Lower lobe of right lung (tissue), 2 donors: ENCODE data around the gene NGEF. TPM values are rescaled to one million over a fixed set of nuclear protein-coding genes. Genes with fewer than 3 reads are reported as not detected.

Experiments used
- ATAC-seq, 2 donors: fragments of 200-7000 bp; cut with Tn5 transposase; one replicate each; pipeline ENCODE4 v1.9.1; 2020 to 2022; ENCODE audit warnings: mild to moderate bottlenecking in 2 of 2, moderate library complexity in 2 of 2
- DNase-seq: peaks from one replicate; pipeline ENCODE4 v3.0.0-alpha.2; 2020
- H3K27ac ChIP-seq: fragments of 200-600 bp; one replicate; pipeline ENCODE4 v1.8.0; 2022
- H3K27me3 ChIP-seq: fragments of 200-600 bp; one replicate; pipeline ENCODE4 v1.8.0; 2022; ENCODE audit warnings: low read depth
- H3K36me3 ChIP-seq: fragments of 200-600 bp; one replicate; pipeline ENCODE4 v1.8.0; 2022; ENCODE audit warnings: mild to moderate bottlenecking
- H3K4me1 ChIP-seq: fragments of 200-600 bp; one replicate; pipeline ENCODE4 v1.8.0; 2022
- H3K4me3 ChIP-seq: fragments of 200-600 bp; one replicate; pipeline ENCODE4 v1.8.0; 2022; ENCODE audit warnings: mild to moderate bottlenecking
- H3K9me3 ChIP-seq: fragments of 200-600 bp; one replicate; pipeline ENCODE4 v1.8.0; 2022
- intact Hi-C: fragments of 100-400 bp; cut with DNase I; formaldehyde crosslinking; loops from one replicate; pipeline ENCODE4 v1.11.0; 2022
- total RNA-seq: library from RNA; stranded (reverse); fragmentation: NEBNext Ultra II Directional; extraction: Animal tissue kit (Norgen Biotek cat#: 25700); gene quantifications from one replicate; pipeline ENCODE4 v1.2.1, GENCODE V29; 2021
- TF ChIP-seq, protein P1 (sequence below): fragments of 200-600 bp; IDR thresholded peaks from one replicate; pipeline ENCODE4 v1.8.0; 2022; ENCODE audit warnings: antibody characterized with exemption, mild to moderate bottlenecking
- donor health status: DM: no; HTN: yes; CAD: no; lungs with severe emphysema.

NGEF gene
- total RNA-seq, 1 donor from 2014 or later = 1.7 TPM

DNA sequence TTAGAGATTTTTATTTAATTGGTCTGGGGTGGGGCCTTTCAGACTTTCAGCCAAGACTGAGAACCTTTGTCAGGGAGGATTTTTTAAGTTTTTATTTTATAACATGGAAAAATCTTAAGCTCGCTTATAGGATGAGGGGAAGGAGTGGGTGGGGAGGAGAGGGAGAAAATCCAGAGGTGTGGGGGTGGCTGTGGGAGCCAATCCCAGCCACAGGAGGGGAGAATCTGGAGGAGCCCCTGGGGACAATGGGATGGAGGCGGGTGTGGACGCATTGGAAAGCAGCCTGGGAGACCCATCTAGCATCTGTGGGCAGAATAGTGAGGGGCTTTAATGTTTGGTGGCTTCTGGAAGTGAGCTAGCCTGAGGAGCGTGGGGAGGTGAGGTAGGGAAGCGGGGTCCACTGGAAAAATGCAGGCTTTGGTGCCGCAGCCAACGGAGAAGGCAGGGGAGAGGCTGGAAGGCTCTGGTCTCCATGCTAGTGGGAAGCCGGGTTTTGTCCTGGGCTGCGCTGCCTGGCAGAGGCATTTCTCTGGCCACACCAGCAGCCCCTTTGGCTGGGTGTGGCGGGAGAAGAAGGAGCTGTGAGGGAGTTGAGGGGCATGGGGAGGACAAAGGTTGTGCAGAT, 35.6 kb upstream of the NGEF start:
- DNase-seq = no peak
- TF ChIP-seq, protein P1, sequence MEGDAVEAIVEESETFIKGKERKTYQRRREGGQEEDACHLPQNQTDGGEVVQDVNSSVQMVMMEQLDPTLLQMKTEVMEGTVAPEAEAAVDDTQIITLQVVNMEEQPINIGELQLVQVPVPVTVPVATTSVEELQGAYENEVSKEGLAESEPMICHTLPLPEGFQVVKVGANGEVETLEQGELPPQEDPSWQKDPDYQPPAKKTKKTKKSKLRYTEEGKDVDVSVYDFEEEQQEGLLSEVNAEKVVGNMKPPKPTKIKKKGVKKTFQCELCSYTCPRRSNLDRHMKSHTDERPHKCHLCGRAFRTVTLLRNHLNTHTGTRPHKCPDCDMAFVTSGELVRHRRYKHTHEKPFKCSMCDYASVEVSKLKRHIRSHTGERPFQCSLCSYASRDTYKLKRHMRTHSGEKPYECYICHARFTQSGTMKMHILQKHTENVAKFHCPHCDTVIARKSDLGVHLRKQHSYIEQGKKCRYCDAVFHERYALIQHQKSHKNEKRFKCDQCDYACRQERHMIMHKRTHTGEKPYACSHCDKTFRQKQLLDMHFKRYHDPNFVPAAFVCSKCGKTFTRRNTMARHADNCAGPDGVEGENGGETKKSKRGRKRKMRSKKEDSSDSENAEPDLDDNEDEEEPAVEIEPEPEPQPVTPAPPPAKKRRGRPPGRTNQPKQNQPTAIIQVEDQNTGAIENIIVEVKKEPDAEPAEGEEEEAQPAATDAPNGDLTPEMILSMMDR = no peak
- H3K4me1 ChIP-seq = peaks cover 11% of the 10 kb centered on the region
- H3K27me3 ChIP-seq = no peaks in the 10 kb centered on the region
- H3K9me3 ChIP-seq = no peaks in the 10 kb centered on the region
- intact Hi-C loops = no loop called here
- H3K27ac ChIP-seq = no peak overlapping the region
- no peak for ATAC-seq
- no peak overlapping the region for H3K4me3 ChIP-seq
- H3K36me3 ChIP-seq = no peaks in the 10 kb centered on the region

DNA sequence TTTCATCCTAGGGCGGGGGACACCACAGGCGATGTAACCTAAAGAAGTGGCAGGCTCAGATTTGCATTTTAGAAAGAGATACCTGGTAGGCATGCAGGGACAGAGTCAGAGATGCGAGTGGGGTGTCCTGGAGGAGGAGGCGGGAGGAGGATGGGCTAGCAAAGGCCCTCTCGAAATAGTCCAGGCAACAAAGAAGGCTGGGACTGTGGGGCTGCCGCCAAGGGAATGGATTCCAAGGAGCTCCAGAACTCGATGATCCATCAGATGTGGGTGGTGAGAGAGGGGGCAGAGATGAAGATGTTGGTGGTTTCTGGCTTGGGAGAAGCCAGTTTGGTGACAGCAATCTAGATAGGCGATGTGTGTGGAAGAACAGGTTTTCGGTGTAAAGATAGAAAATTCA, 34.6 kb upstream of the NGEF start:
- no peak for DNase-seq
- intact Hi-C loops = no loop called here
- no peak overlapping the region for H3K4me3 ChIP-seq
- peaks cover 11% of the 10 kb centered on the region for H3K4me1 ChIP-seq
- H3K36me3 ChIP-seq = no peaks in the 10 kb centered on the region
- H3K27me3 ChIP-seq = no peaks in the 10 kb centered on the region
- ATAC-seq = no peak
- H3K9me3 ChIP-seq = no peaks in the 10 kb centered on the region
- no peak overlapping the region for H3K27ac ChIP-seq
- TF ChIP-seq, protein P1 = no peak

DNA sequence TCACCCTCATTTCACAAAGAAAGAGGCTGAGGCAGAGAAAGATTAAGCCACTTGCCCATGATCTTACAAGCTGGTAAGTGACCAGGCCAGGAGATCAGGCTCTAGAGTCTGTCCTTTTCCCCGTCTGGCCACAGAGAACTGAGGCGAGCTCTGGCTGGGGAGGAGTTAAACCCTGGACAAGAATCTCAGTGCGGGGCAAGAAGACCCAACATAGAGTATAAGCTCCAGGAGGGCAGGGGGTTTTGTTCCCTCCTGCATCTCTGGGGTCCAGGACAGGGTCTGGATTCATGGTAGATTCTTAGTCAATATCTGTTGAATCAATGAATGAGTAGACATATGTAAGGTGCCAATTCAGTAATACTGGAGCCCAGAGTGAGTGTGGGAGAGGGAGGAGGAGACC, 34.1 kb upstream of the NGEF start:
- DNase-seq = no peak
- no peak for ATAC-seq
- Histone ChIP-seq H3K27me3 (no peaks in the 10 kb centered on the region), H3K4me1 (peaks cover 9% of the 10 kb centered on the region), H3K9me3 (no peaks in the 10 kb centered on the region), H3K27ac (no peak overlapping the region), H3K4me3 (no peak overlapping the region), H3K36me3 (no peaks in the 10 kb centered on the region)
- intact Hi-C loops = no loop called here
- TF ChIP-seq, protein P1 = no peak

DNA sequence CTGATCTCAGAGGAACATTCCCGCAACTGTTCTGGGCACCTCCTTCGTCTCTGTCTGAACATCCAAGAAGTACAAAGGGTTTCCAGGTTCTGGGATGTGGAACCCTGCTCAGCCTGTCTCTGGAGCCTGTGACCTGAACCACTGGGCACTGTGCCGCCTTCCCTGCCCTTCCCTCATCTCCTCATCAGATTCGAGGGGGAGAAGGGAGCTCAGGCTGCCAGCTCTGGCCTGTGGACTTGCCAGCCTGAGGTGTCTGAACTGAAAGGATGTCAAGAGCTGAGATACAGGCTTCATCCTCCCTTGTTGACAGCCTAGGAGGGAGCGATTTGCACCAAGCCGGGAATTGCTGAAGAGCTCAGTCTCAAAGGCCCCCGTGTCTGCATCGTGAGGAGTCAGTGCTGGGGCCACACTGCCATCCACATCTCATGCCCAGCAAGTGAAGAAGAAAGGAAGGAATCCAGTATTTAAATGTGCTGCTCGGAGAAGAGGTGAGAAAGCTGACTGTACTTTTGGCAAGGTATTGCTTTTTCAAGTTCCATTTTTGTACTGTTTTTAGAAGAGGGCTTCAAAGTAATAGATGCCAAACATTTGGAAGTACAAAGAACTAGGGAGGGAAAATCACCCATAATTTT, 32.0 kb upstream of the NGEF start:
- Histone ChIP-seq H3K4me1 (no peaks in the 10 kb centered on the region), H3K9me3 (no peaks in the 10 kb centered on the region), H3K27me3 (no peaks in the 10 kb centered on the region), H3K4me3 (no peak overlapping the region), H3K27ac (no peak overlapping the region), H3K36me3 (no peaks in the 10 kb centered on the region)
- ATAC-seq (no peak), DNase-seq (no peak)
- intact Hi-C loops = no loop called here
- TF ChIP-seq, protein P1 = no peak

DNA sequence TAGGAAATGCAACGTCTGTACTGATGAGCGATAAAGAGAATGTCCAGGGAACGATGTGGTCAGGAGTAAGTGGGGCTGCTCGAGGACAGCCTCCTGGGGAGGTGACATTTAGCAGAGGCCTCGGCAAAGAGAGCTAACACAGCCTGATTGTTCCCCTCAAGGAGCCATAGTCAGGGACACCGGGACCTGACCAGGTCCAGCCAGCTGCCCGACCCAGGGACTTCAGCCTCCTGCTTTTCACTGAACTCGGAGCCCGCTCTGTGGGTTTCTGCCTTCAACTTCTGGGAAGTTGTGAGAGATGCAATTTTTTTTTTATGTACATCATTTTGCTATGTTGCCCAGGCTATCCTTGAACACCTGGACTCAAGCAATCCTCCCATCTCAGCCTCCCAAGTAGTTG, 29.5 kb upstream of the NGEF start:
- TF ChIP-seq, protein P1 = no peak
- Histone ChIP-seq H3K27ac (no peak overlapping the region), H3K36me3 (no peaks in the 10 kb centered on the region), H3K4me3 (no peak overlapping the region), H3K27me3 (peaks cover 4% of the 10 kb centered on the region), H3K4me1 (no peaks in the 10 kb centered on the region), H3K9me3 (no peaks in the 10 kb centered on the region)
- ATAC-seq = no peak
- DNase-seq = no peak
- intact Hi-C loops = no loop called here
